Inflammatory macrophage treated with lipopolysaccharide for 4 hours (primary cell): ENCODE results near the gene KCNJ9.

Experiments
- DNase-seq: peaks from one replicate; pipeline ENCODE4 v3.0.0-alpha.2; 2020

The KCNJ9 gene

DNA sequence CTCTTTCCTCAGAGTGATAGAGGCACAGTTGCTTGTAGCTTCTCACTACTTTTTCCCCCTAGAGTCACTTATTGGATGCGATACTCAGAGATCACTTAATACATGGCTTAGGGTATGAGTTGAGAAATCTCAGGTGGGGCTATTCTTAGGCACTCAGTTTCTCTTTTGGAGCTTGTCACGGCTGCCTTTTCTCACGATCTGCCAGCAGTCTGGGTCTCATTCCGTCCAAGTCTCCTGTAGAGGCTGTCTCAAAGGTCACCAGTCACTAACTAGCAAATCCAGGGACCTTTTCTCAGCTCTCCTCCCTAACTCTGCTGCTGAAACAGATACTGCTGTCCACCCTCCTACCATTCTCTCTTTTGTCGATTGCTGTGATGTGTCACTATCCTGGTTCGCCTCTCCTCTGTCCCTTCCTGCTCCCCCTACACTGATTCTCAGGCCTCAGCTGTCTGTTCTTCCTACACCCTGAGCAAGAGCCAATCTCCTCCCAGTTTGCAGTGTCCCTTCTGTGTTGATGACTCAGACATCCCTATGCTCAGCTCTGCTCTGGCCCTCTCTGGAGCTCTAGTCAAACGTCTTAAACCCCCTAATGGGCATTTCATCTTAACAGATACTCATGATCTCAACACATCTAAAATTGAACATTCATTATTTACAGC lies 46.7 kb downstream of the KCNJ9 start:
- DNase-seq: peak; percentile 54

DNA sequence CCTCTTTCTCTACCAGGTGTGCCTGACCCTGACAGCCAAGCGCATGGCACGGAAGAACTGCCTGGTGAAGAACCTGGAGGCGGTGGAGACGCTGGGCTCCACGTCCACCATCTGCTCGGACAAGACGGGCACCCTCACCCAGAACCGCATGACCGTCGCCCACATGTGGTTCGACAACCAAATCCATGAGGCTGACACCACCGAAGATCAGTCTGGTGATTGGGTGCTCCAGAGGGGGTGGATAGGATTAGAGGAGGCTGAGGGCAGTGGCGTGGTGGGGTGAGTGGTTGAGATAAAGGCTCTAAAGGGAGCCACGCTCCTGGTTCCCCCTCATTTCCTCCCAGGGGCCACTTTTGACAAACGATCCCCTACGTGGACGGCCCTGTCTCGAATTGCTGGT lies 47.3 kb downstream of the KCNJ9 start:
- no peak for DNase-seq

DNA sequence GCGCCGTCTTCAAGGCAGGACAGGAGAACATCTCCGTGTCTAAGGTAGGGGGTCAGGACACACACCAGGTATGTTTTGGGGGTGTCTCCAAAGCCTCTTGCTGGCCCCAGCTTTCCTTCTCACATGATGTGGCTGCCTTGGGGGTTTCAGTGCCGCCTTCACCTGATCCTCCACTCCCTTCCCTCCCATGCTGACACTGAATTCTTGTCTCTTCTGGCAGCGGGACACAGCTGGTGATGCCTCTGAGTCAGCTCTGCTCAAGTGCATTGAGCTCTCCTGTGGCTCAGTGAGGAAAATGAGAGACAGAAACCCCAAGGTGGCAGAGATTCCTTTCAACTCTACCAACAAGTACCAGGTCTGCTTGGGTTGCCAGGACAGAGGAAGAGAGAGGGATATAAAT lies 47.7 kb downstream of the KCNJ9 start:
- no peak for DNase-seq

DNA sequence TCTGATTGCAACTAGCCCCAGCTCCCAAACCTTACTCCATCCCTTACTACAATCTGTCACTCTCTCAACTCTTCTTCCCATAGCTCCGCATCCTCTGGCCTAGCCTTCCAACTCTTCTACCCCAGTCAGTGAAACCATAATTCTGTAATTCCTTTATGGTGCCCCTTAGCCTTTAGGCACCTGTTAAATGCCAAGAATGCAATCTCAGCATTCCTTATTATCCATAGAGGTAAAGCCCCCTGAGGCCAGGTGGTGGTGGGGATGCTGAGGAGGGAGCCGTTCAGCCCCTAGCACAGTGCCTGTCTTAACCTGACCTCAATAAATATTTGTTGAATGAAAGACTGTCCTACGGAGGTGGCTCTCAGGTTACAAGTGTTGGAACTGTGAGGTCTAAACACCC lies 48.2 kb downstream of the KCNJ9 start:
- DNase-seq: no peak

DNA sequence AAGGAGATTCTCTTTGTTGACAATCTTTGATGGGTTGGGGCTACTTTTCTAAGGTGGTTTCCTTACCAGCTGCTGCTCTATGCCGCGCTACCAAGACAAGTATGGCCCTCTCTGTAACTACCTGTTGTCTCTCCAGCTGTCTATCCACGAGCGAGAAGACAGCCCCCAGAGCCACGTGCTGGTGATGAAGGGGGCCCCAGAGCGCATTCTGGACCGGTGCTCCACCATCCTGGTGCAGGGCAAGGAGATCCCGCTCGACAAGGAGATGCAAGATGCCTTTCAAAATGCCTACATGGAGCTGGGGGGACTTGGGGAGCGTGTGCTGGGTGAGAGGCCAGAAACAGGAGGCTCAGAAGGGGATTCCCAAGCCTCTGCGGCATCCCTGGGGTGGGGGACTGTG lies 48.6 kb downstream of the KCNJ9 start:
- DNase-seq: no peak

DNA sequence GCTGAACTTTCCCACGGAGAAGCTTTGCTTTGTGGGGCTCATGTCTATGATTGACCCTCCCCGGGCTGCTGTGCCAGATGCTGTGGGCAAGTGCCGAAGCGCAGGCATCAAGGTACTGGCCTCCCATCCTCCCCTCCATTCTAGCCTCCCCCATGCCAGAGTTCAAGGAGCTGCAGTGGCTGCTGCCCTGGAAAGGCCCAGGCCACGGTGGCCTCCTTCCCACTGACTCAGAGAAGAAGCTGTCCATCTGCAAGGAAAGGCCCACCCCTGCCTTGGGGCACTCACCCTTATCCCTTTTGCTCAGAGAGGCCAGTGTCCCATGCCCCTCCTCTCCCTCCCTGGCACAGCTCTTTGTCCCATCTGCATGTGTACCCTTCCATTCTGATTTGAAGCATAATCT lies 49.1 kb downstream of the KCNJ9 start:
- no peak for DNase-seq

DNA sequence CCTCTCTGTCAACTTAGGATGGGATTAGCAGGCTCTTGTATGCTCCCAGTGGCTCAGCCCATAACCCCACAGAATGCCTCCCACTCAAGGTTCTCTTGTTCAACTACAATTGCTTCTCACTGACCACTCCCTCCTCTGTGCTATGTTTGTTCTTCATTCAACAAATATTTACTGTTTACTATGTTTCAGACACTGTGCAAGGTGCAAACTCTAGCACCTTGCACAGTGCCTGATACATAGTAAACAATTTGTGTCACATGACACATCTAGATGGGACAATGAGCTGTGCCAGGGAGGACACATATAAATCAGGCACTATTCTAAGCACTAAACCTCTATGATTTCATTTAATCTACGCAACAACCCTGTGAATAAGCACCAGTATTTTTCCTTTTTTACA lies 49.6 kb downstream of the KCNJ9 start:
- no peak for DNase-seq

DNA sequence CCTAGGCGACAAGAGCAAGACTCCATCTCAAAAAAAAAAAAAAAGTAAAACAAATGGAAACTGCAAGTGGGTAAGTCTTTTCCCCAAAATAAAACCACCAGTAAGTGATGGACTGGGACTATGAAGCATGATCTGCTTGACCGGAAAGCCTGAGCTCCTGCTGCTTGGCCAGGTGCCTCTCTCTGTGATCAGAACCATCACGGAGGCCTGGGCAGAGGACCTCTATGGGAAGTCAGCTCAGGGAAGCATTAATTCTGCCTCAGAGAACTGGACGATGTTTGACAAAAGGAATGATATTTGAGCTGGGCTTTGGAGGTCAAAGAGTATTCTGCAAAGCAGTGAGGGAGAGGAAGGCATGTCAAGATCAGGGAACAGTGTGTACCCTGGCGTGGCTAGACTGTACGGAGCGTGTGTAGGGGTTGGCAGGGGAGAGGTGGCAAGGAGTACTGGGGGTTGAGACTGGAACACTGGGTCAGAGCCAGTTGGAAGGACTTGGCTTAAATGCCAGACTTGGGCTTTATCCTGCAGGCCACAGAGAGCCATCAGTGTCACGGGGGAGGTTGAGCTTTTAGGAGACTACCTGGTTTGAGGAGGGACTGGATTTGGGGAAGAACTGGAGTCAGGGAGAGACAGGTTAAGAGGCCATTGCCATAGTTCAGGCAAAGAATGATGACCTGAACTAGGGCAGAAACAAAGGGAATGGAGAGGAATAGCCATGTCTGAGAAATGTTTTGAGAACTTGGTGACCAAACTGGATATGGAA lies 50.6 kb downstream of the KCNJ9 start:
- no peak for DNase-seq

DNA sequence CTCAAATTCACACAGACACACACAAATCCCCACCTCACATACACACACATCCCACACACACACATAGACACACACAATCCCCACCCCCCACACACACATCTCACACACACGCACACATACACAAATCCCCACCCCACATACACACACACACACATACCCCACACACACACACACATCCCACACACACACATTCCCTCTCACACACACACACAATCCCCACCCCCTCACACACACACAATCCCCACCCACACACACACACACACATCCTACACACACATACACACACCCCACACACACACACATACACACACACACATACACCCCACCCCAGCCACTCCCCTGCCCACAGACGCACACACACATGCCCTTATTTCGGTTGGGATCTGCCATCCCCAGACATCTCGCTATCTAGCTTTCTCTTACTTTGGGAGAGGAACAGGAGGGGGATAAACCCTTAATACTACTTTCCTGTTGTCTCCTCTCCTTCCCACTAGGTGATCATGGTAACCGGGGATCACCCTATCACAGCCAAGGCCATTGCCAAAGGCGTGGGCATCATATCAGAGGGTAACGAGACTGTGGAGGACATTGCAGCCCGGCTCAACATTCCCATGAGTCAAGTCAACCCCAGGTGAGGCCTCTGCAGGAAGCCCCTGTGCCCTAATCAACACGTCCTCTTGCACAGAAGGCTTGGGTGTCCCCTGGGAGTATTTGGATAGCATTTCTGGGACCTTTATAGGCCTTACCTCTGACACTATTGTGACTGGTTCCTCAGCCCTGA lies 52.8 kb downstream of the KCNJ9 start:
- DNase-seq: no peak

DNA sequence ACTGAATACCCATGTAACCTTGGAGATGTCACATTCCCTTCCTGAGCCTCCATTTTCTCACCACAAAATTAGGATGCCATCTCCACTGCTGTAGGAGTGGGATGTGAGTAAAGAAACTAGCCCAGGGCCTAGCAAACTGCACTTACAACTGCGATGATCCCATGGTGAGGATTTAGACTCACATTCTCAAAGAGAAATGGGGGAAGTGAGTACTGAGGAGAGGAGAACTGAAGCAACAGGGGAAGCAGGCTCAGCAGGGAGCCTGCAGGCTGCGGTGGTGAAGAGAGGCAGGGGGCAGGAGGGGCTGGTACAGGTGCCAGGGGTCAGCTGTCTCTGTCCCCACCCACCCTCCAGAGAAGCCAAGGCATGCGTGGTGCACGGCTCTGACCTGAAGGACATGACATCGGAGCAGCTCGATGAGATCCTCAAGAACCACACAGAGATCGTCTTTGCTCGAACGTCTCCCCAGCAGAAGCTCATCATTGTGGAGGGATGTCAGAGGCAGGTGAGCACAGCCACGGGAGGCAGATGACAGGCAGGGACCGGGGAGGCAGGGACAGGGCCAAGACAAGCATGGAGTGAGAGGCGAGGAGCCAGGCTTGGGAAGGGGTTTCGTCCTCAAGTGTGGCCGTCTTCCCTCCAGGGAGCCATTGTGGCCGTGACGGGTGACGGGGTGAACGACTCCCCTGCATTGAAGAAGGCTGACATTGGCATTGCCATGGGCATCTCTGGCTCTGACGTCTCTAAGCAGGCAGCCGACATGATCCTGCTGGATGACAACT lies 53.6 kb downstream of the KCNJ9 start:
- DNase-seq: peak; percentile 62

DNA sequence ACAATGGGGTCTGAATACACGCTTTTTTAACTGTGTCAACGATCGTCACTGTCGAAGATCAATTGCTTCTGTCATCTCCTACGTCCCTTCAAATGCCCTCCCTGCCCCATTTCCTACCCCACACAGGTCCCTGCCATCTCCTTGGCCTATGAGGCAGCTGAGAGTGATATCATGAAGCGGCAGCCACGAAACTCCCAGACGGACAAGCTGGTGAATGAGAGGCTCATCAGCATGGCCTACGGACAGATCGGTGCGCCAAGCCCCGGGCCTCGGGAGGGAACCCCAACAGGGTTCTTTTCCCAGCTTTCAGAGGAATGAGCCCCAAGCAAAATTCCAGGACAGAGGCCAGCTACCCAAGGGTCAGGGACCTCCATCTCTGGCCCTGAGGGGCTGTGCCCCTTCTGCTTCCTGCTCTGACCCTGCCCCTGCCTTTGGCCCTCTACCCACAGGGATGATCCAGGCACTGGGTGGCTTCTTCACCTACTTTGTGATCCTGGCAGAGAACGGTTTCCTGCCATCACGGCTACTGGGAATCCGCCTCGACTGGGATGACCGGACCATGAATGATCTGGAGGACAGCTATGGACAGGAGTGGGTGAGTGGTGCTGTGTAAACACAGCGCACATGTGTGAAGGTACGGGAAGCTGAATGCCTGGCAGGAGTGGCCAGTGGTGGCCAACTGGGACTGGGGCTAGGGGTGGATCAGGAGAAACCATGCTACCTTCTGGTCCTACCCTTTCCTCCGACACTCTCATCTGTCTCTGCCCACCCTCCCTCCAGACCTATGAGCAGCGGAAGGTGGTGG lies 55.0 kb downstream of the KCNJ9 start:
- DNase-seq: no peak

DNA sequence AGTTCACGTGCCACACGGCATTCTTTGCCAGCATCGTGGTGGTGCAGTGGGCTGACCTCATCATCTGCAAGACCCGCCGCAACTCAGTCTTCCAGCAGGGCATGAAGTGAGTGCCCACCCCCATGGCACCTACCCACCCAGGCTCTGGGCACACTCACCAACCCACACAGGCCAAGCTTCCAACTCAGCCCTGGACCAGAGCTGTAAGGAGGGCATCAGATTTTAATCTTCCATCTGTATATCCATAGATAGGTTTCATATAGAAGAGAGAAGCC lies 55.5 kb downstream of the KCNJ9 start:
- no peak for DNase-seq

DNA sequence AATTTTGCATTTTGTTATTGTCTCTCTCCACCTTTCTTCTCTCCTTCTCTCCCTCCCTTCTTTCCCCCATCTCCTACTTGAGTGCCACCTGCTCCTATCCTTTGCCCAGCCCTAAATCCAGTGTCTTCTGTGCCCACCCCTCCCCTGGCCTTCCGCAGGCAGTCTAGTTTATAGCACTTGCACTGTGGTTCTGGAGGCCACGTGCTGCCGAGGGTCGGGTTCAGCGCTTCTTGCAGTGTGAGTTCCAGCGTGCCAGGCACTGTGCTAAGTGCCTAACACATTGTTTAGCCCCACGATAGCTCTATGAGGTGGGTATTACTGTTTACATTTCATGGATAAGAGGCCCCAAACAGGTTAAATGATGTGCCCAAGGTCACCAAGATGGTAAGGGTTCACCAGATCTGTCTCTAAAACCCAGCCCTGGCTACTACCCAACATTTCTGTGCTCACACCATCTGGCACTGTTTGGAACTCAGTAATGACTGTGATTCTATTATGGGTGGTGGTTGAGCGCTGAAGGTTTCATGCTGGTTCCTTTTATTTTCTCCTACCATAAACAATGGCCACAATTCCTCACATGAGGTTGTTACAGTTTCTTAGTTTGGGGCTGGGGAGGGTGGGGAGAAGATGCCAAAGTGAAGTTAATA lies 56.0 kb downstream of the KCNJ9 start:
- DNase-seq: no peak

DNA sequence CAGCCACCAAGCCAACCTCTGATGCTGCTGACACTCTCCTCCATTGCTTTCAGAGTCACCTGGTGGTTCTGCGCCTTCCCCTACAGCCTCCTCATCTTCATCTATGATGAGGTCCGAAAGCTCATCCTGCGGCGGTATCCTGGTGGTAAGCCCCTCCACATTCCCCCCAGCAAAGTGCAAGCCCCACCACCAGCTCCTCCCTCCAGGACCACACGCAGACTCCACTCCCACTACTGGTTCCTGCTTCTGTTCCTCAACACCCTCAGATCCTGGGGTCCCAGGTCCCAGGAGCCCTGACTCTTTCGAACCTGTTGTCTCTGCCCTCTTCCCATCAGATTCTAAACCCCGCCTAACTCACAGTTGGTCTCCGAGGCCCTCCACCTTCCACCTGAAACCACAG lies 58.5 kb downstream of the KCNJ9 start:
- DNase-seq: no peak
